CD4-positive, alpha-beta T cell treated with Interleukin-17A for 4 hours (primary cell): ENCODE results near the gene CCDC91.

ENCODE experiments used
- DNase-seq: peaks from one replicate; pipeline ENCODE4 v3.0.0-alpha.2; 2020; ENCODE audit warnings: mixed read lengths

Gene CCDC91

GRCh38 chr12:28190321-28191050 is at the start of gene CCDC91:
TSS of gene CCDC91 (plus strand) at chr12:28190456. CDS start at chr12:28257216, 66,760 bp downstream.
- DNase-seq, result peak; percentile 88

DNA sequence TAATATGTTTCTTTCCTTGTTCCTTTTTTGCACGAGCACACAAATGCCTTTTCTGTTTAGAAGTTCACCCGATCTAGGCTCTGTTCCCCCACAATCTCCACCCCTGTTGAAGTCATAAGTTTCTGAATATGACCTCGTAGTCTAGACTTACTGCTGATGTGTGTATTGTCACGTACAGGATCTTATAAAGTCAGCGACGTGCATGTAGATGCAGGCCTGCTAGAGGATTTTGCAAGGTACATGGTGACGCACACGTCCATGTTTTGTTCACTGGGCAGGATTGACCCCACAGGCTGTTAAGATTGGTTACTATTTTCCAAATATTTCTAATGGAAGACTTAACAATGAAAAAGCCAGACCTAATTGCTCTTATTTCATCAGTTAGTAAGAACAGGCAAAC is 46.2 kb upstream of the CCDC91 start:
- no peak for DNase-seq

- DNase-seq, result no peak
These were observed 45.7 kb upstream of the CCDC91 start for GRCh38 chr12:28144532-28144931.

DNA sequence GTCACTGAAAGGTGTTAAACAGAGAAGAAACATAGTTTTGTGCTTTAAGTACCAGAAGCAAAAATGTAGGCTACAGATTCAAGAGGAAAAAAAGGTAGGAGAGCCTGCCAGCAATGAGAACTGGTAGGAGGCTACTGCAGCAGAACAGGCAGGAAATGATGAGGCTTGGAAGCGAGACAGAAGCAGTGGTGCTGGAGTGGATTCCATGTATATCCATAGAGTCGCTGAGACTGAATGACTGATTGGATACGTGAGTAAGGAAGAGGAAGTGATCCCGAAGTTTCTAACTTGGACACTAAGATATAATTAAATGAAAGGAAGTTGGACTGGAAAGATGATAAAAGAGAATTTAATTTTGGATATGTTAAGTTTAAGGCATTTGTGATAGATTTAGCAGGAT is 45.0 kb upstream of the CCDC91 start:
- no peak for DNase-seq

DNA sequence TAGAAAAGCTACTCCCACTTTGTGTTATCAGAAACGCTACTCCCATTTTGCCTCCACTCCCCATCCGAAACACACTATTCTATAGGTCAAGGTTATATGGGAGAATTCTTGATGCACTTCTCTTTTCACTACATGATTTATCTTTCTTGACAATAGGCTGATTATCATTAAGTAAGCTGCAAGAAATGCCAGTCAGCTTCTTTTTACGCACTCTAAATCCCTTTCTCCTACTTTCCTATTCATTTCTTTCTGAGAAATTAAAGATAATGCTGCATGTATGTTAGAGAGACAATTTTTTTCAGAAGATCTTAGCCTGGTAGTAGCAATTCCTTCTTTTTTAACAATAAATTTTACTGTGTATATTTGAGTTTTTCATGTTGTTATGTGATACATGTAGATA is 41.0 kb upstream of the CCDC91 start:
- no peak for DNase-seq

GRCh38 chr12:28156362-28156761 is 33.9 kb upstream of the CCDC91 start:
- DNase-seq, result no peak

- DNase-seq, result no peak
These were observed 33.5 kb upstream of the CCDC91 start for GRCh38 chr12:28156804-28157203.

GRCh38 chr12:28158353-28158752 is 31.9 kb upstream of the CCDC91 start:
- DNase-seq, result no peak

- DNase-seq, result no peak
These were observed 30.6 kb upstream of the CCDC91 start for GRCh38 chr12:28159688-28160087.

GRCh38 chr12:28161697-28162096 is 28.6 kb upstream of the CCDC91 start:
- no peak for DNase-seq

DNA sequence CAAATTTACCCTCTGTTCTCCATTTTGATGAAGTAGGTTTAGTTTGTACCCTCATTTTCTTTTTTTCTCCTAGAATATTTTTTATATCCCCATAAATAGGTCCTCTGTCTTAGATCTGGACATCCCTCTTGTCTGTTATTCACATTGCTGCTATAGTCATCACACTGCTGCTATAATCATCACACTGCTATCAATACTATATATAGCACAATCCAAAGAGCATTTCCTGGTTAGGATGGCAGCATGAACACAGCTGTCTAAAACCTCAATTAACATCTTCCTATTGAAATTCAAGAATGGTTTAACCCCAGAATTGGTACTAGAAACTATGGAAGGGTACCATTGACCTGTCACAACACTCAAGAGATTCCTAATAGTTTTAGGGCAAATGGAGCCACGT is 27.6 kb upstream of the CCDC91 start:
- no peak for DNase-seq

DNA sequence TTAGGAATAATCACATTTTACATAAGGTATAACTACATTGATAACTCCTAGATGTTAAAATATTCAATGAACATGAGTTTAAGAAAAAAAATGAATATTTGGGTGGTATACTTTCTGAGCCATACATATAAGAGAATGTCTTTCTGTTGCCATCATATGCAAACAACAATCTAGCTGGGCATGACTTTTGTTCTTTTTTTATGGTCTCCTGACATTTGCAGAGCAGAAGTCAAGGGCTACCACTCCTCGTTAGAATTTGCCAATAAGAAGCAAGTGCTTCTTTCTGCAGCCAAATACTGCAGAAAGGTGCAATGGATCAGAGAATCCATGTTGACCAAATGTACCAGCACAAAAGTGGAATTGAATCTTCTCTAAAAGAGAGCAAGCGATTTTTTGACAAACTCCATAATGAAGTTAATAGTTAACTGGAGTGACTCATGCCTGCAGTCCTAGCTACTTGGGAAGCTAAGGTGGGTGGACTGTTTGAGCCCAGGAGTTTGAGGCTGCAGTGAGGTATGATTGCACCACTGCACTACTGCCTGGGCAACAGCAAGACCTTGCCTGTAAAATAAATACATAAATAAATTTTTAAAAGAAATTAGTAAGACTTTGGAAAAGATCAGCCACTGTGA is 25.5 kb upstream of the CCDC91 start:
- DNase-seq, result no peak

DNA sequence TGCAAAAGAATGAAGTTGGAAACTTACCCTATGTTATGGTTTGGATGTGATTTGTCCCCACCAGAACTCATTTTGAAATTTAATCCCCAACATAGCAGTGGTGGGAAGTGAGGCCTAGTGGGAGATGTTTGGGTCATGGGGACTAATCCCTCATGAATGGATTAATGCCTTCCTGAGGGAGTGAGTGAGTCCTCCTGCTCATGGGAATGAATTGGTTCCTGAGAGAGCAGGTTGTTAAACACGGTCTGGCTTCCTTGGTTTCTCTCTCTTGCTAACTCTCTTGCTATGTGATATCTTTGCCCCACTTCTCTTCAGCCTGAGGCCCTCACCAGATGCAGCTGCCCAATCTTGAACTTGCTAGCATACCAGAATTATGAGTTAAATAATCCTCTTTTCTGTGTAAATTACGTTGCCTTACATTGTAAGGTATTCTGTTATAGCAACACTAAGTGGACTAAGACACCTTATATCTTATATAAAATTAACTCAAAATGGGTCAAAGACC is 22.2 kb upstream of the CCDC91 start:
- DNase-seq, result no peak

GRCh38 chr12:28171356-28172060 is 18.7 kb upstream of the CCDC91 start:
- no peak for DNase-seq

DNA sequence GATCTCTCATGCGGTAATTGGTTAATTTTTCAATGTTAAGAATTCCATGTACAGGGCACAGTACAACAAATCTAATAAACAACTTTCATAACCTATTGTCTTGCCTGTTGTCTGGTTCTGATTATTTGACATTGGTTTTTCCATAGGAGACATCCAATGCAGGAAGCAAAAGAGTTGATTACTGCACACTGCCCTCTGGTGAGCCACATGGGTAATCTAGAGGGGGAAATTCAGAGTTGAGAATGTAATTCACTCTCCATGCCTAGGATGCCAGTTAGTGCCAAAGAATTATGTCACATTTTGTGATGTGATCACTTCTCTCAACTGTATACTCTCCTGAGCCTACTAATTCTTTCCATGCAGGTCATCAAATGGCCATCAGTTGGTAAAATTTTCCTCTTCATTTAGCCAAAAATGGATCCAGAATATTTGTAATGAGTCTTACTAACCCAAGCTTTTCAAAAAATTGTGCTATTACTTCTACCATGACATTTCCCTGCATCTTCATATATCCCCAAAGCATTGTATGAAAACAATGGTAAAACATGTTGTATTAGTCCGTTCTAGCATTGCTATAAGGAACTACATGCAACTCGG is 17.7 kb upstream of the CCDC91 start:
- DNase-seq, result no peak

GRCh38 chr12:28173440-28173839 is 16.8 kb upstream of the CCDC91 start:
- DNase-seq, result no peak

- DNase-seq, result no peak
These were observed 15.1 kb upstream of the CCDC91 start for GRCh38 chr12:28175098-28175589.

DNA sequence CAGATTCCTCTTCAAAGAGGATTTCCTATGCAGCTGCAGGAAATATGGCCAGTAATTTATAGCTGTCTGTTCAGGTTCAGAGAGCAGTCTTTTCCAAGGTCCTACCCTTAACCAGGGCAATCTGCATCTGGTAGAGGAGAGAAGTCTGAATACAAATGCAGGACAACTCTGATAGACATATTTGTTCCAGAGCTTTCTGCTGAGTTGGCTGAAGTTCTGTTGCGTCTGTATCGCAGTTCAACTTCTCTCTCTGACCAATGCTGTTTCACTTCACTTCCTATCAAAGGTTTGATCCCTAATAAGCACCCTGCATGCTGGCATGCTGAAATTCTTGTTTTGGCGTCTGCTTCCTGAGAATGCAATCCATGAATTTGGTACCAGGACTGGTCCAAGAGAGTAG is 14.0 kb upstream of the CCDC91 start:
- DNase-seq, result no peak

DNA sequence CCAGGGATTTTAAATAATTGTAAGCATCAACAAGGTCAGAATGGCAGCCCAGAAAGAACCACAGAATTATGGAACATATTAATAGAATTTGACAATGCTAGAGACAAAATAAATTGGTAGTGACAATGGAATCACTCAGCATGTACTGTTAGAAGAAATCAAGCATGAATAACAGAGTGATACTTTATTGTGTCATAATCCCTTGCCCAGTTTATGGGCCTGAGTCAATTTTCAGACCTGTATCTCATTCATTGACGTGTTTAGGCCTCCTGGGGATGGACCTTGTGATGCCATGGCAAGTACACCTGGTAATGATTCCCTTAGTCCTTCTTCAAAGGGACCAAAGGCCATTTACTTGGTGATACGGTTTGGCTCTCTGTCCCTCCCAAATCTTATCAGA is 12.8 kb upstream of the CCDC91 start:
- no peak for DNase-seq

DNA sequence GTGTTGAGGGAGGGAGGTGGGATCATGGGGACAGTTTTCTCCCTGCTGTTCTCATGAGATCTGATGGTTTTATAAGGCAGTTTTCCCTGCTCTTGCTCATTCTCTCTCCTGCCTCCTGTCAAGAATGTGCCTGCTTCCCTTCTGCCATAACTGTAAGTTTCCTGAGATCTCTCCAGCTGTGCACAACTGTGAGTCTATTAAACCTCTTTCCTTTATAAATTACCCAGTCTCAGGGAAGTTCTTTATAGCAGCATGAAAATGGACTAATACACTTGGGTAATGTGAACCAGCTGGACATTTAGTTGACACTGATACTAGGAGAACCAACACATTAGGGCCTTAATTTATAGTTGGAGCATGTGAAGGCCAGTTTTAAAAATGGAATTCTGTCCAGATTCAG is 12.4 kb upstream of the CCDC91 start:
- DNase-seq, result no peak

- no peak for DNase-seq
These were observed 11.5 kb upstream of the CCDC91 start for GRCh38 chr12:28178775-28179174.

DNA sequence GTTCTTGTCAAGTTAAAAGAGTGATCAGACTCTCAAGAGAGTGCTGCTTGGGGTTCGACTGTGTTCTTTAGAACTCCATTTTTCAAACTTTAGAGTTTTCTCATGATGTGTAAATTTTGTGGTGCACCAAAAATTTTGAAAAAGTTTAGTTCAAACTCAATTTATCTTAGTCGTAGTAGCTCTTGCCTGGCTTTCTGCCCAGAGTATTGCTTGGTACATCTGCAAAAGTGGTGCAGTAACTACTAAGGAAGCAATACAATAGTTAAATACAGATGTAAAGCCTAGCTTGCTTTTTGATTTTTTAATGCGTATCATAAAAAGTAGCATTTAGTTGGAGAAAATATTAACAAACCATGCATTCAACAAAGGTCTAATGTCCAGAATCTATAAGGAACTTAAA is 9.5 kb upstream of the CCDC91 start:
- no peak for DNase-seq

DNA sequence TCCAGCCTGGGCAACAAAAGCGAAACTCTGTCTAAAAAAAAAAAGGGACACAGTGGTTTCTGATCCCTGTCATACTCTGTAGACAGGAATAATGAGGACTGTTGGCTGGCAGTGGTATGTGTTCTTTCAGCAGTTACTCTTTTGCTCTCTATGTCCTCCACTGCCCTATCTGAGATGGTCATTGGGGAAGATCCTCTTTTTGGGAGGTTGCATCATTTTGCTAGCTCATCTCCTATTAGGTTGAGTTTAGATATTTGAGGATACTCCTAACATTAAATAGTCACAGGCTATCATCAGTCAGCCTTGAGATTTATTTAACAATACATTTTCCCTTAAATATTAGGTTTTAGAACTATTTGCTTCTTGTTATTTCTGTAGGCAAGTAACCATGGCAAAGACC is 5.9 kb upstream of the CCDC91 start:
- no peak for DNase-seq
